ENCODE data around the gene ME3. TPM values are rescaled to one million over a fixed set of nuclear protein-coding genes. Genes with fewer than 3 reads are reported as not detected.
A peak's percentile ranks its signal among the peaks of the same experiment; 100 is the strongest.
"Not testable (repeated sequence)": the region's sequence is repeated elsewhere in the genome, so short reads cannot be mapped to it uniquely, and the experiment has no call there.

ME3 gene
- total RNA-seq, 1 donor from 2014 or later = 16.7 TPM

DNA sequence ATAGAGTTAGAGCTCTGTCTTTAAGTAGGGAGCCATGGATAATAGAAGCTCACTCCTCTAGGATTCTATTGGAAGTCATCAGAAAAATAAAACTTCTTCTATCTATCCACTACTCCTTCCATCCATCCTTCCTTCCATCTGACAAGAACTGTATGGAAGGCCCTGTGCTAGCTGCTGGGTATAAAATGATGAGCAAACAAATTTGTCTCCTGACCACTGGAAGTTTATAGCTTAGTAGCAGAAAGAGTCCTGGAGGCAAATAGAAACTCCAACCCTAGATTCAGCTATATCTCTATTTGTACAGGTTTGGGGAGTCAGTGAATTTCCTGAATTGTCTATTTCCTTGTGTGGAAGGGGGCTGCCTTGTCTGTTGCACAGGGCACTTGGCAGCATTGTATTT is 136.6 kb downstream of the ME3 start:
- Histone ChIP-seq H3K9me3 (ENCODE audit: control insufficient read depth in 3 of 3, low read length in 3 of 3) (no peaks in the 10 kb centered on the region), H3K27me3 (ENCODE audit: control insufficient read depth in 3 of 3, insufficient read depth in 3 of 3, low read length in 3 of 3) (no peaks in the 10 kb centered on the region), H3K4me1 (ENCODE audit: control insufficient read depth in 3 of 3, insufficient read depth in 3 of 3, low read length in 3 of 3) (no peaks in the 10 kb centered on the region)

DNA sequence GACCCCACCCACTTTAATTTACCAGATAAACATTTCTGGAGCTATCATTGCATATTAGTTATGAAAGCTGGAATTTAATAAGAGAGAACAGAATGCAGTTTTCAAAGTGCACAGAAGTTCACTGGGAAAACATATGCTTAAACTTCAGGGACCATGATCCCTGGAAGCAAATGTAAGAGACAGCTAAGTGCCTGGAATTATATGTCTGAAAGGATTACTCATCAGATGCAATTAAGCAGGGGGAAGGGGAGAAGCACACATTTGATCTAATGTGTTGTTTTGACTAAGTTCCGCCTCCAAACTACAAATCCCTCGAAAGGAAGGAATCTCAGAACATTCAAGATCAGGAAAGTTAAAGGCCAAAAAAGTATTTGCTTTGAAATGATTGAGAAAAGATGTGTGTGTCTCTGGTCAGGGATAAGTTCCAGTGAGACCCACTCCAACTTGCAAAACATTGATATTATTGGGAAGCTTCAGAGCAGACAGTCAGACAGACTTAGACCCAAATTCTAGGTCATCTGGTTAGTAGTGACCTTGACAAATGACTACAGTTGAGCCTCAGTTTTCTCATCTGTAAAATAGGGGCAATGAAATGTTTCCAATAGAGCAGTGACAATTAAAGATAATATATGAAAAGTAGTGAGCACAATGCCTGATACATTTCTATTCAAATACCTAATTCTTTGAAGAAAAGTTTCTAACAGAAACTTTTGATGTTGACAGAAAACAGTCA is 147.6 kb downstream of the ME3 start:
- Histone ChIP-seq H3K36me3 (ENCODE audit: control insufficient read depth in 3 of 3, insufficient read depth in 3 of 3, low read length in 3 of 3) (no peaks in the 10 kb centered on the region), H3K4me1 (ENCODE audit: control insufficient read depth in 3 of 3, insufficient read depth in 3 of 3, low read length in 3 of 3) (peaks cover 4 to 11% (median 5%) of the 10 kb centered on the region in 3 donors), H3K27me3 (ENCODE audit: control insufficient read depth in 3 of 3, insufficient read depth in 3 of 3, low read length in 3 of 3) (no peaks in the 10 kb centered on the region), H3K27ac (ENCODE audit: low read depth, low read length) (peak overlapping the region; percentile 28), H3K9me3 (ENCODE audit: control insufficient read depth in 3 of 3, low read length in 3 of 3) (no peaks in the 10 kb centered on the region), H3K4me3 (ENCODE audit: low read length in 3 of 3) (no peak overlapping the region), H3K9ac (ENCODE audit: low read depth in 1 of 3, low read length in 3 of 3) (no peak overlapping the region)

More for the DNA sequence above, 136.6 kb downstream of the ME3 start:
- H3K9ac ChIP-seq (ENCODE audit: low read depth in 1 of 3, low read length in 3 of 3) = no peak overlapping the region
- no peak overlapping the region for H3K4me3 ChIP-seq (ENCODE audit: low read length in 3 of 3)
- no peak overlapping the region for H3K27ac ChIP-seq (ENCODE audit: low read depth, low read length)
- no peaks in the 10 kb centered on the region for H3K36me3 ChIP-seq (ENCODE audit: control insufficient read depth in 3 of 3, insufficient read depth in 3 of 3, low read length in 3 of 3)

DNA sequence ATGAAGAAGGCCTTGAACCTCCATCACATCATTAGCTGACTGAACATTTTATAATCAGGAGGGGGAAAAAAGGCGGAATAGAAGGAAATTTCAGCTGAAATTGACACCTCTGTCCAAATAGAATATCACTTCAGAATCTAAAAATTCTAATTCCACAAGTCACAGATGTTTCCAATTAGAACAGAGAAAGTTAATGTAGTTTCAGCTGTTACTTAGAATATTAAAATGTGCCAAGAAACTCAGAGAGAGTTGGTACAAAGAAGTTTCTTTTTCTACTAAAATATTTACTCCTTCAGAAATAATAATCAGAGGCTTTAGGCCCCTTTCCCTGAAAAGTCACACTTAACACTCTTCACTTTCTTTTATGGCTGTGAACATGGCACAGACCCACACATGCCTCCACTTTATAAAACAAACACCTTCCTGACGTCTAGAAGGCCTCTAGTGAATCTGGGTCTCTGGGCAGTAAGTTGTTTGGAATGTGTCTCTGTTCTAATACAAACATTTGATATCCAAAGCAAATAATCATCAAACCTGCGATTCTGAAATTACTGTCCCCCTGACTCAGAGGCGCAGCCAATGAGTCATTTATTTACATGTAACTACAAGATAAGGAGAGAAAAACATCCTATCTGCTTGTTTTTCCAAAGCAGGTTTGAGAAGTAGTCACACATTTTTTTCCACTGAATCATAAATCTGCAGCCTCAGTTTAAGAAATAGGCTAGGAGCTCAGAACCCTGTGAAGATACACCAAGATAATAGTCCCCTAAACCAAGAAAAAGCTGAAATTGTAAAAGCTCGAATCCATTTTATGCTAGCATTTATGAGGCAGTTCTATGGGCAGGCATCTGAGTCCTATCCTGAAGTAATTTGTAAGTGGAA is 148.4 kb downstream of the ME3 start:
- H3K27me3 ChIP-seq (ENCODE audit: control insufficient read depth in 3 of 3, insufficient read depth in 3 of 3, low read length in 3 of 3) = no peaks in the 10 kb centered on the region
- no peaks in the 10 kb centered on the region for H3K9me3 ChIP-seq (ENCODE audit: control insufficient read depth in 3 of 3, low read length in 3 of 3)
- no peak overlapping the region for H3K4me3 ChIP-seq (ENCODE audit: low read length in 3 of 3)
- no peaks in the 10 kb centered on the region for H3K36me3 ChIP-seq (ENCODE audit: control insufficient read depth in 3 of 3, insufficient read depth in 3 of 3, low read length in 3 of 3)
- peaks cover 10 to 17% (median 13%) of the 10 kb centered on the region in 3 donors for H3K4me1 ChIP-seq (ENCODE audit: control insufficient read depth in 3 of 3, insufficient read depth in 3 of 3, low read length in 3 of 3)
- H3K9ac ChIP-seq (ENCODE audit: low read depth in 1 of 3, low read length in 3 of 3) = no peak overlapping the region
- H3K27ac ChIP-seq (ENCODE audit: low read depth, low read length) = peak overlapping the region; percentile 28

DNA sequence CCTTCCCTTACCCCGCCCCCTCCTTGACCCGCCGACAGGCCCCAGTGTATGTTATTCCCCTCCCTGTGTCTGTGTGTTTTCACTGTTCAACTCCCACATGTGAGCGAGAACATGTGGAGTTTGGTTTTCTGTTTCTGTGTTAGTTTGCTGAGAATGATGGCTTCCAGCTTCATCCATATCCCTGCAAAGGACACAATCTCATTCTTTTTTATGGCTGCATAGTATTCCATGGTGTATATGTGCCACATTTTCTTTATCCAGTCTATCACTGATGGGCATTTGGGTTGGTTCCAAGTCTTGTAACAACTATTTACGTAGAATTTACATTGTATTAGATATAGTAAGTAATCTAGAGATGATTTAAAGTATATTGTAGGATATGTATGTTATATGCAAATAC is 149.9 kb downstream of the ME3 start:
- H3K9ac ChIP-seq (ENCODE audit: low read depth in 1 of 3, low read length in 3 of 3); H3K27ac ChIP-seq (ENCODE audit: low read depth, low read length); H3K36me3 ChIP-seq (ENCODE audit: control insufficient read depth in 3 of 3, insufficient read depth in 3 of 3, low read length in 3 of 3); H3K9me3 ChIP-seq (ENCODE audit: control insufficient read depth in 3 of 3, low read length in 3 of 3); H3K27me3 ChIP-seq (ENCODE audit: control insufficient read depth in 3 of 3, insufficient read depth in 3 of 3, low read length in 3 of 3); H3K4me3 ChIP-seq (ENCODE audit: low read length in 3 of 3): not testable (repeated sequence)
- H3K4me1 ChIP-seq (ENCODE audit: control insufficient read depth in 3 of 3, insufficient read depth in 3 of 3, low read length in 3 of 3) = peaks cover 14 to 20% (median 17%) of the 10 kb centered on the region in 3 donors

DNA sequence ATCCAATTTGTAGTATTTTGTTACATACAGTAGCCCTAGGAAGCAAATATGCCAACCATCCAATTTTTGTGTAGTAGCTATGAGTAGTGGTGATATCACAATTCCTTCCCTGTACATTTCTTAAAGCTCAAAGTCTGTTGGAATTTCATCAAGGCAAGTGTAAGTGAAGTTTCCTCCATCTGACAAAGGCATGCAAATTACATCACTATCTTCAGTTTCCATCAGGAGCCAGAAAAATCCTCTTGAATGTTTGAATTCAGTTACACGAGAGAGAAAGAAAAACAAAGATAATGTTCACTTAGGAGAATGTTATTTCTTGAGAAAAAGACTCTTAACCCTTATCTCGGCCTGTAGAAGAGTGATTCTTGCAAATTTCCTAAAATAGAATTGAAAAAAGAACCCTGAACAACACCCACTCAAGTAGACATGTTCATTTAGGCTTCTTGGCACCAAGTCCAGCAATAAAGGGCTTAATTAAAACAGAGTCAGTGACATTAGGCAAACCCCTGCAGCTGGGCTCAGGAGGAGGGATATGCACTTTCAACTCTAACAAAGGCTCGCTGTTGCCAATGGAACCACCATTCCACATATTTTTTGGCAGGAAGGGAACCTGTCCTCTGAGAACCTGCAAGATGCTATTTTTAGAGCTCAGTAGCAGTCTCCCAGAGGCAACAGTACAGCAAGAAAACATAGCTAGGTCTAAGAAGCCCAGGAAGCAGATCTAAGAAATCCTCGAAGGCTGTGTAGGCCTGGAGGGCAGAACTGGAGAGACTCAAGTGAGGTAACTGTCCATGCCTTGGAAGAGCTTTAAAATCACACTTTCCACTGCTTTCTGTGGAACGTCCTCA is 153.1 kb downstream of the ME3 start:
- Histone ChIP-seq H3K4me1 (ENCODE audit: control insufficient read depth in 3 of 3, insufficient read depth in 3 of 3, low read length in 3 of 3) (peaks cover 19 to 24% (median 19%) of the 10 kb centered on the region in 3 donors), H3K27ac (ENCODE audit: low read depth, low read length) (peak overlapping the region; percentile 76), H3K9me3 (ENCODE audit: control insufficient read depth in 3 of 3, low read length in 3 of 3) (no peaks in the 10 kb centered on the region), H3K4me3 (ENCODE audit: low read length in 3 of 3) (no peak overlapping the region), H3K36me3 (ENCODE audit: control insufficient read depth in 3 of 3, insufficient read depth in 3 of 3, low read length in 3 of 3) (no peaks in the 10 kb centered on the region), H3K27me3 (ENCODE audit: control insufficient read depth in 3 of 3, insufficient read depth in 3 of 3, low read length in 3 of 3) (no peaks in the 10 kb centered on the region), H3K9ac (ENCODE audit: low read depth in 1 of 3, low read length in 3 of 3) (peak overlapping the region in 1 of 3 donors; percentile 4)

DNA sequence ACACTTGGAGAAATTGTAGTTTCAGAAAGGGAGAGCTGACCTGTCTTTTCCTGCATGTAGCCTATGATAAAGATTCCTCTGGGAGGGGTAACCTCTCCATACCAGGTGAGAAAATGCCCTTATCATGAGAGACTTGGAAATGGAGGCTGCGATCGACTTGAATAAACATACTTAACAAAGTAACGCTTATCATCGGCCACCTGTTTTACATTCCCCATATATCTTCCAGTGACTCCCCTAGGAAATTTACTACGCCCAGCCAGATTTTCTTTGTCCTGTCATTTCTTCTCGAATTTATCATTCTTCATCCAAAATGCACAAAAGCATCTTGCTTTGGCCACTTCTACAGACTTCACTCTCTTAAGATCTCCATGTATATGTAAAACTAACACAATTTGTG is 154.2 kb downstream of the ME3 start:
- H3K9ac ChIP-seq (ENCODE audit: low read depth in 1 of 3, low read length in 3 of 3) = no peak overlapping the region
- H3K27me3 ChIP-seq (ENCODE audit: control insufficient read depth in 3 of 3, insufficient read depth in 3 of 3, low read length in 3 of 3) = no peaks in the 10 kb centered on the region
- peaks cover 19% of the 10 kb centered on the region in 3 donors for H3K4me1 ChIP-seq (ENCODE audit: control insufficient read depth in 3 of 3, insufficient read depth in 3 of 3, low read length in 3 of 3)
- no peaks in the 10 kb centered on the region for H3K36me3 ChIP-seq (ENCODE audit: control insufficient read depth in 3 of 3, insufficient read depth in 3 of 3, low read length in 3 of 3)
- H3K4me3 ChIP-seq (ENCODE audit: low read length in 3 of 3) = no peak overlapping the region
- H3K9me3 ChIP-seq (ENCODE audit: control insufficient read depth in 3 of 3, low read length in 3 of 3) = no peaks in the 10 kb centered on the region
- H3K27ac ChIP-seq (ENCODE audit: low read depth, low read length) = peak overlapping the region; percentile 76

DNA sequence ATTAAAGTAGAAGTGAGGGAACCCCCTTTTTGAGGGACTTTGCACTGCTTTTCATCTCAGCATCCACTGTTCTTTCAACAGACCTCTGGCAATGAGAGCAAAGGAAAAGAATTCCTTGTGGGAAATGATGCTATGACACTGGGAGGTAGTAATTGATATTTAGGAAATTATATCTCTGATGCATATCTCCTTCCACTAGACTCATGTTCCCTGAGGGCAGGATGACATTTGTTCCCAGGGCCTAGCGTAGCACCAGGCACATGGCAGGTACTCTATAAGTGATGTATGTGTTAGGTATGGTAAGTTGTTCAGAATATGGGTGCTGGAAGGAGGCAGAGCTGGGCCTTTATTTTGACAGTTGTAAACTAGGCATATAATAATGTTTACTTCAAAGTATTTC is 154.9 kb downstream of the ME3 start:
- H3K9me3 ChIP-seq (ENCODE audit: control insufficient read depth in 3 of 3, low read length in 3 of 3) = no peaks in the 10 kb centered on the region
- peaks cover 19% of the 10 kb centered on the region in 3 donors for H3K4me1 ChIP-seq (ENCODE audit: control insufficient read depth in 3 of 3, insufficient read depth in 3 of 3, low read length in 3 of 3)
- H3K4me3 ChIP-seq (ENCODE audit: low read length in 3 of 3) = no peak overlapping the region
- H3K9ac ChIP-seq (ENCODE audit: low read depth in 1 of 3, low read length in 3 of 3) = no peak overlapping the region
- no peak overlapping the region for H3K27ac ChIP-seq (ENCODE audit: low read depth, low read length)
- no peaks in the 10 kb centered on the region for H3K27me3 ChIP-seq (ENCODE audit: control insufficient read depth in 3 of 3, insufficient read depth in 3 of 3, low read length in 3 of 3)
- H3K36me3 ChIP-seq (ENCODE audit: control insufficient read depth in 3 of 3, insufficient read depth in 3 of 3, low read length in 3 of 3) = no peaks in the 10 kb centered on the region

DNA sequence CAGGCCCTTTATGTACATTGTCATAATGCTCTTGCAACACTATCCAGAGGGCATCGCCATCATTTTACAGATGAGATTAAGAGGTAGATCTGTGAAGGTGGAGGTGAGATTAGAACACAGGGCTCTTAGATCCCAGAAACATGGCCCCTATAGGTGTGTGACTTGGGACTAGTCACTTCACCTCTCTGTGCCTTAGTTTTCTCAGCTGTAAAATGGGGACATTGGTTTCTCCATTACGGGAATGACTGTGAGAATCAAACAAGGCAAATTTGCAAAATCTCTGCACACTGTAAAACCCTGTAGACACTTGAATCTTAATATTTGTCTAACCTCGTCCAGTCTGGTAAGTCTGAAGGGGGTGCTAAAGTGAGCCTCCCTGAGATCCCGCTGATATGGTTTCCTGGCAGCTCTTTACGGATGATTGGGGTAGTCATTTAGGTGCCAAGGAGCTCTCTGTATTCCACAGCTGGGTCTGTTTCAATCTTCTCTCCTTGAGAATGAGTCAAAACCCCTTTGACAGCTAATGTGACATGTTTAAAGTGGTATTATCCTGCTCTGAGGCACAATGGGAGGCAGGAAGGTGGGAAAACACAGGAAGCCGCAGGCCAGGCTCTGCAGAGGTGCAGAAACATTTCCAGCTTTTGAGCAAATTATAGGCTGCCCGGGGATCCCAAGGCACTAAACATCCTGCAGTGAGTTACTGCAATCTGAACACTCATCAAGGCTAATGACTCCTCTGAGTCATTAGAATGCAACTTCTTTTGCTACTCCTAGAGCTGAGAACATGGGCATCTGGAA is 156.9 kb downstream of the ME3 start:
- no peak overlapping the region for H3K4me3 ChIP-seq (ENCODE audit: low read length in 3 of 3)
- H3K27me3 ChIP-seq (ENCODE audit: control insufficient read depth in 3 of 3, insufficient read depth in 3 of 3, low read length in 3 of 3) = no peaks in the 10 kb centered on the region
- peaks cover 19 to 28% (median 19%) of the 10 kb centered on the region in 3 donors for H3K4me1 ChIP-seq (ENCODE audit: control insufficient read depth in 3 of 3, insufficient read depth in 3 of 3, low read length in 3 of 3)
- H3K9me3 ChIP-seq (ENCODE audit: control insufficient read depth in 3 of 3, low read length in 3 of 3) = no peaks in the 10 kb centered on the region
- H3K9ac ChIP-seq (ENCODE audit: low read depth in 1 of 3, low read length in 3 of 3) = peak overlapping the region in 1 of 3 donors; percentile 33
- H3K36me3 ChIP-seq (ENCODE audit: control insufficient read depth in 3 of 3, insufficient read depth in 3 of 3, low read length in 3 of 3) = no peaks in the 10 kb centered on the region
- peak overlapping the region; percentile 21 for H3K27ac ChIP-seq (ENCODE audit: low read depth, low read length)

DNA sequence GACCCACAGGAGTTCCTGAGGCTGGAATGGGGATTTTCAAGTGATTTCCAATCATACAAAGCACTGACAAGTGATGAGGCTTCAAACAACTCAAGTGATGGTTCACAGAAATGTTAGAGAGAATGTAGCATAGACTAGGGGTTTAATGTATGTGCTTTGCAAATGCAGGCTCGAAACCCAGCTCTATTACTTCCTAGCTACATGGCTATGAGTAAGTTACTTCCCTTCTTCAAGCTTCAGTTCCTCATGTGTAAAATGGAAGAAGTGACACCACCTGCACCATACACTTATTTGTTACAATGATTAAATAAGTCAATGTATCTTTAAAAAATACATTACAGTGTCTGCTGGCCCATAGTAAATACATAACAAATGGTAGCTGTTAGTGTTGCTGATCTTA is 158.0 kb downstream of the ME3 start:
- no peak overlapping the region for H3K27ac ChIP-seq (ENCODE audit: low read depth, low read length)
- H3K9ac ChIP-seq (ENCODE audit: low read depth in 1 of 3, low read length in 3 of 3) = no peak overlapping the region
- peaks cover 12 to 20% (median 14%) of the 10 kb centered on the region in 3 donors for H3K4me1 ChIP-seq (ENCODE audit: control insufficient read depth in 3 of 3, insufficient read depth in 3 of 3, low read length in 3 of 3)
- no peaks in the 10 kb centered on the region for H3K36me3 ChIP-seq (ENCODE audit: control insufficient read depth in 3 of 3, insufficient read depth in 3 of 3, low read length in 3 of 3)
- H3K27me3 ChIP-seq (ENCODE audit: control insufficient read depth in 3 of 3, insufficient read depth in 3 of 3, low read length in 3 of 3) = no peaks in the 10 kb centered on the region
- no peak overlapping the region for H3K4me3 ChIP-seq (ENCODE audit: low read length in 3 of 3)
- no peaks in the 10 kb centered on the region for H3K9me3 ChIP-seq (ENCODE audit: control insufficient read depth in 3 of 3, low read length in 3 of 3)
